ENCODE measurements around the gene CACNA2D2. TPM values are rescaled to one million over a fixed set of nuclear protein-coding genes. Genes with fewer than 3 reads are reported as not detected.

The CACNA2D2 gene
- under 0.01 TPM in 2 replicates for total RNA-seq

GRCh38 chr3:50503504-50504342, at the start of gene CACNA2D2:
TSS of gene CACNA2D2 (minus strand) at chr3:50503634. CDS start at chr3:50503423, 211 bp downstream.
- peak in 1 of 2 donors; percentile 42 for DNase-seq (ENCODE audit: low read depth in 2 of 2)

- DNase-seq (ENCODE audit: low read depth in 2 of 2), result no peak
Measured at GRCh38 chr3:50552598-50552997, 49.2 kb upstream of the CACNA2D2 start.

- DNase-seq (ENCODE audit: low read depth in 2 of 2), result no peak
Measured at GRCh38 chr3:50551681-50552435, 48.4 kb upstream of the CACNA2D2 start.

GRCh38 chr3:50551054-50551659, 47.7 kb upstream of the CACNA2D2 start:
- no peak for DNase-seq (ENCODE audit: low read depth in 2 of 2)

GRCh38 chr3:50550079-50550736, 46.8 kb upstream of the CACNA2D2 start:
- DNase-seq (ENCODE audit: low read depth in 2 of 2), result peak in 1 of 2 donors; percentile 33

GRCh38 chr3:50549226-50549625, 45.8 kb upstream of the CACNA2D2 start:
- DNase-seq (ENCODE audit: low read depth in 2 of 2), result no peak

- no peak for DNase-seq (ENCODE audit: low read depth in 2 of 2)
Measured at GRCh38 chr3:50545781-50546180, 42.3 kb upstream of the CACNA2D2 start.

DNA sequence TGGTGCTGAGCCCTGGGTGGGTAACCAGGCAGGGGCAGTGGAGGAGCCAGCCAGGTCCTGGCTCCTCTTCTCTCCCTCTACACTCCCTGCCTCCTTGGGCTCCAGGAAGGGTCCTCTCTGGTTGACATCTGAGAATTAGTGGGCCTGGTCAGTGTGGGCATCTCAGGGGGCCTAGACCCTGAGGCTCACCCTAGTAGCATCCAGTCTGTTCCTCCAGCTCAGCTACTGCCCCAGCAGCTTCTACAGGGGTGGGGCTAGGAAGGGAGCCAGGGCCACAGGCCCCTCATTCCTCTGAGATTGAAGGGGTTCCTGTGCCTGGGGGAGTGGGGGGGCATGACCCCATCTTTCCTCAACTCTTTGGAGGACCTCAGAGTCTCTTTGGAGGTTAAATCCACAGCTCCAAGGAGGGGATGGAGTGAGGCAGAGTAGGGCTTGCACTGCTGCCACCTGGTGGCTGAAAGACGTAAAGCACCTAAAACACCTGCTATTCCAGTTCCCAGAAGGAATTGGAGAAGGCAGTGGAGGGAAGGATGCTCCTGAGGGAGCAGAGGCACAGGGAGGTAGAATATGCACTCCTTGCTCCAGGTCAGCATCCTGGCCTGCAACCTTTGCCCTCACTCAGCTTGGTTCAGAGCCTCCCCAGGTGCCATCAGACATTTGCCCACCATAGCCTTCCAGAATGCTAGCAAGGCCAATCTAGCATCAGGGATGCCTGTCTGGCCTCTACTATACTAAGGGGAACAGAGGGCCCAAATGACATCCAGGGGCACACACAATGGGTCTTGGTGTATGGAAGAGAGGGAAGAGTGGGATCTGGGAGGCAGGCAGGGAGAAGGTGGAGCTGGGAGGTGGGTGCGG, 39.0 kb upstream of the CACNA2D2 start:
- DNase-seq (ENCODE audit: low read depth in 2 of 2), result peak; percentile 25 to 57

- DNase-seq (ENCODE audit: low read depth in 2 of 2), result no peak
Measured at GRCh38 chr3:50539356-50540286, 36.2 kb upstream of the CACNA2D2 start.

DNA sequence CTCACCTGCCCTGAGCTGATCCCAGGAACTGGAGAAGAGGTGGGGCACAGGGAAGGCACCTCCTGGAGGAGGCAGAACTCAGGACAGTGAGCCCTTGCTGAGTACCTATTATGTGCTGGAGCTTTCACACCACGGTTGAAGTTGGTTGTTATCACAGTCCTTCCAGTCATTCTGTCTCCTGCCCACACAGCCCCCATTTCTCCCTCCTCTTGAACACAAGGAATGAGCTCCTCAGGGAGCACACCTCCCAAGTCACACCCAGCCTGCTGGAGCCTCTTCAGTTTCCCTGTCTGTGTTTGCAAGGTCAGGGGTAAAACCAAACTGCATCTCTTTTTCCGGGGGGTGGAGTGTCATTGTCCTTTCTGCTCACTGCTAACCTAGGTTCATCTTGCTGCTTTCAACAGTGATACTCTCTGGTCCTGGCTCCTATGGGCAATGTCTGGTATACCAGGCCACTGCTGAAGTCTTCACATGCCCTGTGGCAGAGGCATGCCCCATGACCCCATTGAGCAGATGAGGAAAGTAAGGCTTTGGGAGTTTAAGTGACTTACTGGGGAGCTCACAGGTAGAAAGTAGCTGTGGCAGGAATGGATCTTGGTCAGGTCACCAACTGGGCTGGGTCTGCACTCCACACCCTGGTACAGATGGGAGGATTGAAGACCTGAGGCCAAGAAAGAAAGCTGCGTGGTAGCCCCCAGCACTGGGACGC, 34.1 kb upstream of the CACNA2D2 start:
- no peak for DNase-seq (ENCODE audit: low read depth in 2 of 2)

DNA sequence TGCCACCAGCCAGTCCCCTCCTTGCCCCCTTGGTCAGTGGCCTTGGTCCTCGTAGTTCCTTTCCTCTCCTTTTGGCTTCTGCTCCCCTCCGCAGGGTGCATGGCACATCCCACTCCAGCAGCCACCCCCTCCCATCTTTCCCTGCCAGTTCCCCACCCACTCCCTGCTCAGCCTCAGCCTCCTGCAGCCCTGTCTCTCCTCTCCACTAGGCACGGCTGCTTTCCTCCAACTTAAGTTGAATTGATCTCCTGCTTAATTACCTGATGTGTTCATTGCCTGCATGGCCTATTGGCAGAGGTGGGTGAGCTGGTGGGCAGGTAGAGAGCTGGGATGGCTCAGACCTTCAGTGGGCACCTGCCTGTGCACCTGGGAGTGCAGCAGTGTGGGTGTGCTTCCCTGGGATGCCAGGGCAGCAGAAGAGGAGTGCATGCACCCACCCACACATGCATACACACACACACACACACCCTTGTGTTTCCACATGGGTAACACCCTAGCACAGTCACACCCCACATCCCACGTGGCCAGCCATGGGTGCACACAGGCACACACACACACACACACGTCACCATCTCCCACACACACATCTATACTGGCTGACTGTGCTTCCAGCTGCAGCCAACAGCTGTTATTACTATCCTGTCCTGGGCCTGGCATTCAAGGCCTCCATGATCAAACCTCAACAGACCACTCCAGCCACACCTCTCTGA, 33.2 kb upstream of the CACNA2D2 start:
- DNase-seq (ENCODE audit: low read depth in 2 of 2), result no peak

- DNase-seq (ENCODE audit: low read depth in 2 of 2), result no peak
Measured at GRCh38 chr3:50534681-50535330, 31.4 kb upstream of the CACNA2D2 start.

DNA sequence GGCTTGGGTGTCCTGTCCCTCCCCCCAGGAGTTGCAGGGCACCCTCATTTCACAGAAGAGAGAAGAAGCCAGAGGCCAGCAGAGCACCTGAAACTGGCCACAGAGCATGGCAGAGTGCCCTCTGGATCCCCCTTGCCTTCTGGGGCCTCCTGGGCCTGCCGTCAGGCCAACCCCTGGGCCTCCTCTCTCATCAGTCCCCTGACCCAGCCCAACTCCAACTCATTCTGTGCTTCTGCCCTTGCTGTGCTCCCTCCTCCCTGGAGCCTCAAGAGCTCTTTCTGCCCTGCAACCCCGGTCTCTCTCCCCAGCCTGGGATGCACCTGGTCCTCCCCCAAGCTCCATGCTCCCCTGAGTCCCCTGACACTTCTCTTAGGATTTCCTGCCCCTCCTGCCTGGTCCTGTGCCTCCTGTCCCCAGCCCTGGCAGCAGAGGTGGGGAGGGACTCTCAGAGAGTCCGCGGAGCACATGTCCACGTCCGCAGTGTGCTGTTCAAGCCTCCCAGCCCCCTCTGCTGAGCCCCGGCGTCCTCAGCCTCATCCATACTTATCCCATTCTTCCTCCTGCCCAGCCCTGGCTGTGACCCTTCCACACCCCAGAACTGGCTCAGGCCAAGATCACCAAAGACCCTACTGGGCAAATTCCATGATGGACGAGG, 30.5 kb upstream of the CACNA2D2 start:
- DNase-seq (ENCODE audit: low read depth in 2 of 2), result no peak

- DNase-seq (ENCODE audit: low read depth in 2 of 2), result no peak
Measured at GRCh38 chr3:50533316-50533715, 29.9 kb upstream of the CACNA2D2 start.

DNA sequence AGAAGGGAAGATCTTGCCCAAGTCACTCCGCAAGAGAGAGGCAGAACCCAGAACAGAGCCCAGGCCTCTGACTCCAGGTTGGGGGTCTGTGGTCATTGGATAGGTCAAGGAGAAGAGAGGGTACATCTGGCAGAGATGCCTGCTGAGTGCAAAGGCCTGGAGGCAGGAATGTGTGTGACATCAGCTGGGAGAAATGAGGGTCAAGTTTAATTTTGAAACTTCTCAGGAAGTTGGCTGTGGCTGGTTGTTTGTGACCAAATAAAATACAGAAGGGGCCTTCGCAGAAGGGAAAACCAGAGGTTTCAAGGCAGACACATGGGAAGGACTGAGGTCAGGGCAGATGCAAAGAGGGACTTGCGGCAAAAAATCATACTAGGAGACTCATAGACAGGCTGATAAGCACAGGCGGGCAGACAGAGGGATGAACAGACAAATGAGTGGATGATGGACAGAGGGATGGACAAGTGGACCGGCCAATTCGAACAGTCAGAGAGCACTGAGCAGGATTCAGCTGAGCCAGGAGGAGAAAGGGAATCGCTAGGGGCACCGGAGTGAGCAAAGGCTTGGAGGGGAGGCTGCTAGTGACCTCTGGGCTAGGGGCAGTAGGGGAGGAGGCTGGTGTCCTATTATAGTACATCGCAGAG, 28.8 kb upstream of the CACNA2D2 start:
- no peak for DNase-seq (ENCODE audit: low read depth in 2 of 2)

GRCh38 chr3:50531201-50531600, 27.8 kb upstream of the CACNA2D2 start:
- DNase-seq (ENCODE audit: low read depth in 2 of 2), result no peak
